ENCODE data around the gene TPCN1. TPM values are rescaled to one million over a fixed set of nuclear protein-coding genes. Genes with fewer than 3 reads are reported as not detected.

The TPCN1 gene
- total and polyA plus RNA-seq, 2 of the 8 experiments (the other 6 are each of a cell fraction or from before 2014, with no cell fraction given): 14.9 to 21.4 TPM

DNA sequence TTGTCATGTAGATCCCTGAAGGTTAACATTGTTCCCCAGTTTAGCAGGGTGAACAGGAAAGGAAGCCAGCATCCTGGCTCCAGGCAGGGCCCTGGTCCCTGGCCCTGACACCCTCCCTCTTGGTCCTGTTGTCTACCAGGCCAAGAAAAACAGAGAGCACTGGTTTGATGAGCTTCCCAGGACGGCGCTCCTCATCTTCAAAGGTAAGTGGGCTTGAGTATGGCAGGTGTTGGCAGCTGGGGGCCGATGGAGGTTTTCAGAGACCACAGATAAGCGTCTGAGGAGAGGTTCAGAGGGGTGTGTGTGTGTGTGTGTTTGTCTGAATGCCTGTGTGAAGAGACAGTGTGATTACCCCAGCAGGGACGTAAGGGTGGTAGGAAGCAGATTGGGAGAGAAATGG lies 57.4 kb downstream of the TPCN1 start:
- H2AK5ac ChIP-seq (ENCODE audit: low read depth, low read length): no peak overlapping the region
- no peak overlapping the region for H3K18ac ChIP-seq (ENCODE audit: extremely low read depth, low read length)
- H3K4me3 ChIP-seq (ENCODE audit: extremely low read depth in 1 of 4, insufficient read depth in 2 of 4, low read depth in 3 of 4, low read length in 4 of 4): no peak overlapping the region
- H2AFZ ChIP-seq (ENCODE audit: low read length): no peak overlapping the region
- no peaks in the 10 kb centered on the region for H3K4me1 ChIP-seq (replicated peaks in 1 of 4; ENCODE audit: control insufficient read depth in 3 of 4, insufficient read depth in 4 of 4, low read length in 3 of 4)
- ChIA-PET CTCF (ENCODE audit: partially characterized antibody) (interaction anchor here (1.0 to 1.5 kb wide), 2 partner anchors 10 to 18 kb away, joined by 3 read pairs; no protein-coding TSS in a partner anchor), POLR2A (ENCODE audit: partially characterized antibody) (interaction anchor here (1.3 kb wide), 1 partner anchor 12 kb away, joined by 3 read pairs; no protein-coding TSS in a partner anchor)
- 94% methylated on average over 5 of the region's 5 CpGs; no CpG with 5 or more reads in 1 of the 2 experiments for WGBS, 2 experiments (ENCODE audit: extremely low coverage in 1 of 2, insufficient coverage in 1 of 2, insufficient read length in 1 of 2, insufficient replicate concordance in 2 of 2, low coverage in 1 of 2, low lambda C conversion rate in 2 of 2, missing lambda C conversion rate in 1 of 2)
- H2BK12ac ChIP-seq (ENCODE audit: low read depth, low read length): no peak overlapping the region
- H2BK15ac ChIP-seq (ENCODE audit: low read length): no peak overlapping the region
- H2BK20ac ChIP-seq (ENCODE audit: low read length): no peak overlapping the region
- no peaks in the 10 kb centered on the region for H3K79me2 ChIP-seq (ENCODE audit: control insufficient read depth in 1 of 2, insufficient read depth in 2 of 2, low read length in 2 of 2)
- no peak overlapping the region for H2BK5ac ChIP-seq (ENCODE audit: low read depth, low read length)
- no peak overlapping the region for H2BK120ac ChIP-seq (replicated peaks; ENCODE audit: low read depth, low read length)
- no peaks in the 10 kb centered on the region for H3K23me2 ChIP-seq (ENCODE audit: low read depth, low read length)
- DNase-seq (ENCODE audit: low read depth in 1 of 2, low spot score in 2 of 2) (no peak), FAIRE-seq (no peak)
- no peaks in the 10 kb centered on the region for H3K79me1 ChIP-seq (ENCODE audit: low read depth, low read length)
- no peaks in the 10 kb centered on the region for H3K9me3 ChIP-seq (ENCODE audit: insufficient read depth in 2 of 2, low read depth in 1 of 2, low read length in 1 of 2)
- H3K14ac ChIP-seq (ENCODE audit: insufficient read length): no peak overlapping the region
- no peak overlapping the region for H3K4ac ChIP-seq (replicated peaks; ENCODE audit: insufficient read length, low read depth, low read length)
- H3K27me3 ChIP-seq (replicated peaks in 1 of 4; ENCODE audit: control insufficient read depth in 3 of 4, extremely low read depth in 1 of 4, insufficient read depth in 3 of 4, low read length in 3 of 4): no peaks in the 10 kb centered on the region
- no peak overlapping the region for H4K5ac ChIP-seq (ENCODE audit: insufficient read length, low read depth, low read length)
- no peak overlapping the region for H3K9ac ChIP-seq (replicated peaks in 1 of 4; ENCODE audit: extremely low read depth in 1 of 4, low read depth in 3 of 4, low read length in 3 of 4)
- no peak overlapping the region for H4K91ac ChIP-seq (replicated peaks; ENCODE audit: insufficient read length, low read length)
- no peak overlapping the region for H3K56ac ChIP-seq (replicated peaks; ENCODE audit: insufficient read length, low read depth, low read length)
- no peak overlapping the region for H3K4me2 ChIP-seq (ENCODE audit: insufficient read depth in 1 of 2, low read depth in 2 of 2, low read length in 2 of 2)
- peaks cover 0 to 2% of the 10 kb centered on the region in 2 experiments for H4K20me1 ChIP-seq (replicated peaks in 1 of 2; ENCODE audit: control insufficient read depth in 1 of 2, insufficient read depth in 2 of 2, low read length in 2 of 2)
- H4K8ac ChIP-seq (ENCODE audit: extremely low read depth, insufficient read depth, low read length): no peak overlapping the region
- H3K27ac ChIP-seq (ENCODE audit: low read depth, low read length): no peak overlapping the region
- peaks cover 0 to 2% (median 0%) of the 10 kb centered on the region in 4 experiments; a peak in 2 of 8 replicates for H3K36me3 ChIP-seq (ENCODE audit: control insufficient read depth in 2 of 4, insufficient read depth in 4 of 4, low read length in 3 of 4)
- no peak overlapping the region for H3K23ac ChIP-seq (ENCODE audit: insufficient read length)
- TF ChIP-seq YY1 (IDR thresholded peaks at IDR 0.05; ENCODE audit: low read depth, low read length) (no peak), ZNF274 (IDR thresholded peaks at IDR 0.05; ENCODE audit: borderline replicate concordance, extremely low read depth, low read length) (no peak), ASH2L (IDR thresholded peaks at IDR 0.05; ENCODE audit: low read length) (no peak), HDAC6 (IDR thresholded peaks at IDR 0.05; ENCODE audit: low read depth, low read length) (no peak), GTF2F1 (IDR thresholded peaks at IDR 0.05; ENCODE audit: borderline replicate concordance, low read depth, low read length) (no peak), PHF8 (conservative IDR thresholded peaks at IDR 0.05; ENCODE audit: low read depth, low read length) (no peak), NRF1 (IDR thresholded peaks at IDR 0.05; ENCODE audit: low read depth, low read length) (no peak), TCF12 (IDR thresholded peaks at IDR 0.05; ENCODE audit: low read depth, low read length) (no peak), POLR2A (IDR thresholded peaks at IDR 0.05; ENCODE audit: control extremely low read depth in 1 of 2, low read depth in 2 of 2, low read length in 2 of 2) (no peak)
- TF ChIP-seq, protein P1, sequence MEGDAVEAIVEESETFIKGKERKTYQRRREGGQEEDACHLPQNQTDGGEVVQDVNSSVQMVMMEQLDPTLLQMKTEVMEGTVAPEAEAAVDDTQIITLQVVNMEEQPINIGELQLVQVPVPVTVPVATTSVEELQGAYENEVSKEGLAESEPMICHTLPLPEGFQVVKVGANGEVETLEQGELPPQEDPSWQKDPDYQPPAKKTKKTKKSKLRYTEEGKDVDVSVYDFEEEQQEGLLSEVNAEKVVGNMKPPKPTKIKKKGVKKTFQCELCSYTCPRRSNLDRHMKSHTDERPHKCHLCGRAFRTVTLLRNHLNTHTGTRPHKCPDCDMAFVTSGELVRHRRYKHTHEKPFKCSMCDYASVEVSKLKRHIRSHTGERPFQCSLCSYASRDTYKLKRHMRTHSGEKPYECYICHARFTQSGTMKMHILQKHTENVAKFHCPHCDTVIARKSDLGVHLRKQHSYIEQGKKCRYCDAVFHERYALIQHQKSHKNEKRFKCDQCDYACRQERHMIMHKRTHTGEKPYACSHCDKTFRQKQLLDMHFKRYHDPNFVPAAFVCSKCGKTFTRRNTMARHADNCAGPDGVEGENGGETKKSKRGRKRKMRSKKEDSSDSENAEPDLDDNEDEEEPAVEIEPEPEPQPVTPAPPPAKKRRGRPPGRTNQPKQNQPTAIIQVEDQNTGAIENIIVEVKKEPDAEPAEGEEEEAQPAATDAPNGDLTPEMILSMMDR (IDR thresholded peaks at IDR 0.05; ENCODE audit: control extremely low read depth in 1 of 3, insufficient read depth in 1 of 3, low read depth in 1 of 3, low read length in 3 of 3): no peak
- TF ChIP-seq, protein P2, sequence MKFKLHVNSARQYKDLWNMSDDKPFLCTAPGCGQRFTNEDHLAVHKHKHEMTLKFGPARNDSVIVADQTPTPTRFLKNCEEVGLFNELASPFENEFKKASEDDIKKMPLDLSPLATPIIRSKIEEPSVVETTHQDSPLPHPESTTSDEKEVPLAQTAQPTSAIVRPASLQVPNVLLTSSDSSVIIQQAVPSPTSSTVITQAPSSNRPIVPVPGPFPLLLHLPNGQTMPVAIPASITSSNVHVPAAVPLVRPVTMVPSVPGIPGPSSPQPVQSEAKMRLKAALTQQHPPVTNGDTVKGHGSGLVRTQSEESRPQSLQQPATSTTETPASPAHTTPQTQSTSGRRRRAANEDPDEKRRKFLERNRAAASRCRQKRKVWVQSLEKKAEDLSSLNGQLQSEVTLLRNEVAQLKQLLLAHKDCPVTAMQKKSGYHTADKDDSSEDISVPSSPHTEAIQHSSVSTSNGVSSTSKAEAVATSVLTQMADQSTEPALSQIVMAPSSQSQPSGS (IDR thresholded peaks at IDR 0.05; ENCODE audit: low read length): no peak

Data from H1 (cell line).